D721Med (cell line): Measurements from ENCODE around the gene RNF149.

Experiments used
- DNase-seq: peaks from one replicate; pipeline ENCODE4 v3.0.0; 2011; ENCODE audit warnings: low spot score; ENCODE audit not compliant: insufficient read length
- FAIRE-seq: peaks from 2 replicates; lab custom pipeline; 2011; peaks lifted over from hg19 to GRCh38; lab: Jason Lieb, UNC
- CTCF ChIP-seq: IDR thresholded peaks from 2 replicates; pipeline ENCODE4 v1.5.1; 2012; ENCODE audit warnings: mild to moderate bottlenecking, control low read depth; ENCODE audit not compliant: insufficient read depth; ENCODE audit errors: missing control alignments

Gene RNF149

GRCh38 chr2:101305035-101305434 lies 3.5 kb downstream of the RNF149 start:
- no peak for TF ChIP-seq CTCF
- FAIRE-seq, result no peak
- DNase-seq, result no peak

DNA sequence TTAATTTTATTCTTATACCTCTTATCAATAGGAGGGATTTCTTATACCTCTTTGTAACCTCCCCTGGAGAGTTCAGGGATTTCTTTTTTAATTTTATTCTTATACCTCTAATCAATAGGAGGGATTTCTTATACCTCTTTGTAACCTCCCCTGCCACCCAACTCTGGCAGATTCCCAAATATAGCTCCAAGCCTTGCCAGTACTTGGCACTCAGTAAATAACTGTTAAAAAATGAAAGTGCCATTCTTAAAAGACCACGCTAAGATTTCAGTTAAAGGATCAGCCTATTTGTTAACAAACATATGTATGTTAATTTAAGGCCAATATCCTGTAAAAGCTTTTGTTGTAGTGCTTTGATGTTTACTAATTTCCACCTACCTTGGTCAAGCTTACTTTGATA lies 4.8 kb downstream of the RNF149 start:
- no peak for TF ChIP-seq CTCF
- DNase-seq (no peak), FAIRE-seq (no peak)

DNA sequence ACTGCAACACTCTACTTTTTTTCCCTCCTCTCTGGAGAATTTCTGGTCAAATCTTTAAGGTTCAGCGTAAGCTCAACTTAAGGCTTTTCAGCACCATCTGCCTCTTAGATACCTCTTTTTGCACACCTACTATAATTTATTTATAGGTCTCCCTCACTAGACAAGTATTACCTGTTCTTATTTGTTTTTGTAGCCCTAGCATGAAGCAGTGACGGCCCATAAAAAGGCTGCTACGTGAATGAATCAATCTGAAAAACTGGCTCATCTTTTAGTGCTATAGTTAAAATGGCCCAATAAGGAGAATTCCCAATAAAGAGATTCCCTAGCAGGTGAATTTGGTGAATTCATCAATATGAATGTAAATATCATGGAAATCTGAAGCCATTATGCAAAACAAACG lies 6.5 kb downstream of the RNF149 start:
- FAIRE-seq, result no peak
- no peak for DNase-seq
- no peak for TF ChIP-seq CTCF

GRCh38 chr2:101300836-101301235 lies 7.7 kb downstream of the RNF149 start:
- FAIRE-seq (no peak), DNase-seq (no peak)
- no peak for TF ChIP-seq CTCF

DNA sequence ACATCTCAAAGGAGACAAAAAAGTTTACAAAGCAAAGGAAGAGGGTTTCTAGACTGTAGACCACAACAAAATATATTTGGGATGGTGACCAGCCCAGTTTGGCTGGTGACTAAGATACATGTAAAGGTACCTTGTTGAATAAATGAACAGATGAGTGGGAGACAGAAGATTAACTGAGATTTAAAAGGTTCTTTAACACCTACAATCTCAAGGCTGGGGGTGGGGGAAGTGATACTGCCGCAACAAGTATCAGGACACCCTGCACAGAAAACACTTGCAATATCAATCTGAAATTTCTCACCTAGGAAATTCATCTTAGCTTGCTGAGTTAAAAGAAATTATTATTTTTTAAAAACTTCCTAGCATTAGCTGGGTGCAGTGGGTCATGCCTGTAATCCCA lies 8.3 kb downstream of the RNF149 start:
- no peak for TF ChIP-seq CTCF
- no peak for FAIRE-seq
- no peak for DNase-seq

DNA sequence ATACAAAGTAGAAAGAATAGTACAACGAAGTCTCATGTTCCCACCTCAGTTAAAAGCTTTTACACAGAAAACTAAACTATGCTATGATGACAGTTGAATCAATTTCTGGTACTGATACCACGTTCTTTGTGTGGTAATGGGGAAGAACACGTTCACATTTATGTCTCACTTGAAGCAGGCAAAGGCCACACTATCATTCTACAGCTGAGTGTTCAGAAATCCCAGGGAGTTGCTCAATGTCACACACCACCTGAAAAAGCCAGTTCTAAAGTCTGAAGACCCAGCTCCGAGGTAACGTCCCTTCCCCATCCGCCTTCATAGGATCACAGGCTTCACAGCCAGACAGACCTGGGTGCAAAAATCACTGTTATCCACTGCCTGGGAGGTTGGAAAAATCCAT lies 8.9 kb downstream of the RNF149 start:
- no peak for FAIRE-seq
- TF ChIP-seq CTCF, result no peak
- no peak for DNase-seq

- no peak for DNase-seq
- no peak for TF ChIP-seq CTCF
- FAIRE-seq, result no peak
Measured at GRCh38 chr2:101297383-101297782, 11.1 kb downstream of the RNF149 start.
